ENCODE measurements around the gene CCDC66.

CCDC66 gene

GRCh38 chr3:56633602-56634535, 76.9 kb downstream of the CCDC66 start:
- no peak for ATAC-seq
- no peak for TF ChIP-seq ZNF70 (CRISPR knock-in tag; IDR thresholded peaks at IDR 0.05)
- no peak for TF ChIP-seq CREB5 (CRISPR knock-in tag; IDR thresholded peaks at IDR 0.05; ENCODE audit: low read depth)
- no peak for TF ChIP-seq ZFP3 (CRISPR knock-in tag; IDR thresholded peaks at IDR 0.05)
- no peak for TF ChIP-seq GLIS3 (CRISPR knock-in tag; IDR thresholded peaks at IDR 0.05)
- TF ChIP-seq TSHZ2 (CRISPR knock-in tag; IDR thresholded peaks at IDR 0.05) = no peak

DNA sequence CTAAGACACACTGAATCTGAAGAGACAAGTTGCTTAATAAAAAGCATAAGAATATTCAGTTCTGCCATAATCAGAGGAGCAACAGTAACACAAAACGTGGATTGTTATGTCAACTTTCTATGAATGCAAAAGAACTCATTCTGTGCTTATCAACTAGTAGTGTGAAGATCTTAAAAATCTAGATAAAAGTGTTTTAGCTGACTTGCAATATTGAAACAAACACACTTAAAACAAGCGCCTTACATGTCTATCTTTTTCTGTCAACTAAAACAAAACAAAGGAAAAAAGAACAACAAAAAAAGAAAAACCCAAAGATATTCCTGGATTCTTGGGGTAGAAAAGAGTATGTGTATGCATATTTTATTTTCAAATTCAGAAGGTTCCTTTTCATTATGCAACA, 88.4 kb downstream of the CCDC66 start:
- no peak for TF ChIP-seq ZNF565 (CRISPR knock-in tag; conservative IDR thresholded peaks at IDR 0.05; ENCODE audit: low read depth)
- no peak for TF ChIP-seq TSHZ2 (CRISPR knock-in tag; IDR thresholded peaks at IDR 0.05)
- no peak for TF ChIP-seq ZFP30 (CRISPR knock-in tag; IDR thresholded peaks at IDR 0.05)
- TF ChIP-seq RARB (CRISPR knock-in tag; IDR thresholded peaks at IDR 0.05) = no peak
- TF ChIP-seq CSDC2 (CRISPR knock-in tag; IDR thresholded peaks at IDR 0.05) = no peak
- TF ChIP-seq ZFP3 (CRISPR knock-in tag; IDR thresholded peaks at IDR 0.05) = no peak
- TF ChIP-seq, protein P1, sequence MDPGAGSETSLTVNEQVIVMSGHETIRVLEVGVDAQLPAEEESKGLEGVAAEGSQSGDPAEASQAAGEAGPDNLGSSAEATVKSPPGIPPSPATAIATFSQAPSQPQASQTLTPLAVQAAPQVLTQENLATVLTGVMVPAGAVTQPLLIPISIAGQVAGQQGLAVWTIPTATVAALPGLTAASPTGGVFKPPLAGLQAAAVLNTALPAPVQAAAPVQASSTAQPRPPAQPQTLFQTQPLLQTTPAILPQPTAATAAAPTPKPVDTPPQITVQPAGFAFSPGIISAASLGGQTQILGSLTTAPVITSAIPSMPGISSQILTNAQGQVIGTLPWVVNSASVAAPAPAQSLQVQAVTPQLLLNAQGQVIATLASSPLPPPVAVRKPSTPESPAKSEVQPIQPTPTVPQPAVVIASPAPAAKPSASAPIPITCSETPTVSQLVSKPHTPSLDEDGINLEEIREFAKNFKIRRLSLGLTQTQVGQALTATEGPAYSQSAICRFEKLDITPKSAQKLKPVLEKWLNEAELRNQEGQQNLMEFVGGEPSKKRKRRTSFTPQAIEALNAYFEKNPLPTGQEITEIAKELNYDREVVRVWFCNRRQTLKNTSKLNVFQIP (CRISPR knock-in tag; IDR thresholded peaks at IDR 0.05; ENCODE audit: borderline replicate concordance, low read depth) = no peak
- ATAC-seq = no peak

- no peak for ATAC-seq
- TF ChIP-seq ZC3H10 (CRISPR knock-in tag; IDR thresholded peaks at IDR 0.05) (no peak), CREB5 (CRISPR knock-in tag; IDR thresholded peaks at IDR 0.05; ENCODE audit: low read depth) (no peak), ZNF565 (CRISPR knock-in tag; conservative IDR thresholded peaks at IDR 0.05; ENCODE audit: low read depth) (no peak), ESRRG (CRISPR knock-in tag; IDR thresholded peaks at IDR 0.05) (no peak), OSR1 (CRISPR knock-in tag; IDR thresholded peaks at IDR 0.05) (no peak), TOX (CRISPR knock-in tag; IDR thresholded peaks at IDR 0.05; ENCODE audit: borderline replicate concordance) (no peak), TSHZ2 (CRISPR knock-in tag; IDR thresholded peaks at IDR 0.05) (no peak), GLIS3 (CRISPR knock-in tag; IDR thresholded peaks at IDR 0.05) (no peak), BACH2 (CRISPR knock-in tag; IDR thresholded peaks at IDR 0.05; ENCODE audit: borderline replicate concordance) (no peak), ZNF8 (CRISPR knock-in tag; IDR thresholded peaks at IDR 0.05) (no peak), CSRNP3 (CRISPR knock-in tag; IDR thresholded peaks at IDR 0.05) (no peak), TCF4 (CRISPR knock-in tag; IDR thresholded peaks at IDR 0.05; ENCODE audit: borderline replicate concordance) (no peak), ZFP3 (CRISPR knock-in tag; IDR thresholded peaks at IDR 0.05) (no peak)
Observed at GRCh38 chr3:56654460-56654859, 97.5 kb downstream of the CCDC66 start.

Data from SK-N-SH treated with all-trans-retinoic acid at 6 μM for 48 hours (cell line).